Lung (tissue), 12 donors: ENCODE results near the gene TXLNG. TPM values are rescaled to one million over a fixed set of nuclear protein-coding genes. Genes with fewer than 3 reads are reported as not detected.

ENCODE experiments used
- ATAC-seq: fragments of 200-7000 bp; cut with Tn5 transposase; one replicate; pipeline ENCODE4 v1.9.1; 2020; ENCODE audit warnings: moderate number of reproducible peaks; ENCODE audit not compliant: insufficient read depth, low FRiP score
- DNase-seq, 3 donors: peaks; one replicate each; pipeline ENCODE4 v3.0.0-alpha.2; 2013 to 2017
- H3K27ac ChIP-seq, 2 donors: one replicate each; pipeline ENCODE4 v1.5.1; 2013; ENCODE audit warnings: mild to moderate bottlenecking in 2 of 2, moderate library complexity in 2 of 2, control low read depth in 1 of 2, inconsistent platforms in 1 of 2, low read depth in 1 of 2, low read length in 1 of 2
- H3K27me3 ChIP-seq, 3 donors: one replicate each; pipeline ENCODE4 v1.5.1; 2013; ENCODE audit warnings: low read length in 2 of 3; ENCODE audit not compliant: control insufficient read depth in 3 of 3, insufficient read depth in 3 of 3
- H3K36me3 ChIP-seq, 4 donors: one replicate each; pipeline ENCODE4 v1.5.1; 2013; ENCODE audit warnings: low read length in 4 of 4, mild to moderate bottlenecking in 1 of 4, moderate library complexity in 1 of 4; ENCODE audit not compliant: control insufficient read depth in 4 of 4, insufficient read depth in 4 of 4
- H3K4me1 ChIP-seq, 5 donors: one replicate each; pipeline ENCODE4 v1.5.1; 2013; ENCODE audit warnings: low read length in 5 of 5, mild to moderate bottlenecking in 2 of 5, moderate library complexity in 1 of 5; ENCODE audit not compliant: control insufficient read depth in 5 of 5, insufficient read depth in 5 of 5
- H3K4me3 ChIP-seq: one replicate; pipeline ENCODE4 v1.5.1; 2013; ENCODE audit warnings: mild to moderate bottlenecking, control low read depth, moderate library complexity
- H3K9ac ChIP-seq, 2 donors: one replicate each; pipeline ENCODE4 v1.5.1; 2013; ENCODE audit warnings: low read length in 2 of 2, control low read depth in 1 of 2; ENCODE audit not compliant: insufficient read depth in 1 of 2
- H3K9me3 ChIP-seq, 4 donors: one replicate each; pipeline ENCODE4 v1.5.1; 2013; ENCODE audit warnings: low read length in 3 of 4, mild to moderate bottlenecking in 1 of 4, moderate library complexity in 1 of 4; ENCODE audit not compliant: control insufficient read depth in 4 of 4, insufficient read depth in 3 of 4
- WGBS, 2 donors: extraction: QIAGEN DNeasy Blood & Tissue Kit; methylation state at CpG; one replicate each; pipeline ENCODE4 v1.1.7; 2013; 5-methylcytosine and 5-hydroxymethylcytosine counted together
- polyA plus RNA-seq, 2 donors: library from polyadenylated mRNA; stranded (reverse); fragments of 200-250 nt; gene quantifications; one replicate each; pipeline ENCODE4 v1.2.1, GENCODE V29; 2013
- total RNA-seq, 2 donors: library from RNA; depleted of rRNA in 1 of 2; stranded (reverse); fragments of >200 nt in 1 of 2; gene quantifications; one replicate each; pipeline ENCODE4 v1.2.1, GENCODE V29; 2014 to 2021
- TF ChIP-seq, protein P1 (sequence below): IDR thresholded peaks from 2 replicates; pipeline ENCODE4 v1.5.1; 2012; ENCODE audit warnings: mild to moderate bottlenecking; ENCODE audit errors: control extremely low read depth, extremely low read depth
- donor health status: control.
- donor health status: control.
- donor health status: Bipolar disorder and iron deficiency.
- donor health status: healthy.
- donor health status: DM: yes; HTN: yes; CAD: no.

The TXLNG gene
- total and polyA plus RNA-seq, 4 donors, result 7.5 to 15.4 (median 9.6) TPM

- H3K4me1 ChIP-seq, result peaks cover 0 to 3% (median 0%) of the 10 kb centered on the region in 5 donors
- TF ChIP-seq, protein P1, sequence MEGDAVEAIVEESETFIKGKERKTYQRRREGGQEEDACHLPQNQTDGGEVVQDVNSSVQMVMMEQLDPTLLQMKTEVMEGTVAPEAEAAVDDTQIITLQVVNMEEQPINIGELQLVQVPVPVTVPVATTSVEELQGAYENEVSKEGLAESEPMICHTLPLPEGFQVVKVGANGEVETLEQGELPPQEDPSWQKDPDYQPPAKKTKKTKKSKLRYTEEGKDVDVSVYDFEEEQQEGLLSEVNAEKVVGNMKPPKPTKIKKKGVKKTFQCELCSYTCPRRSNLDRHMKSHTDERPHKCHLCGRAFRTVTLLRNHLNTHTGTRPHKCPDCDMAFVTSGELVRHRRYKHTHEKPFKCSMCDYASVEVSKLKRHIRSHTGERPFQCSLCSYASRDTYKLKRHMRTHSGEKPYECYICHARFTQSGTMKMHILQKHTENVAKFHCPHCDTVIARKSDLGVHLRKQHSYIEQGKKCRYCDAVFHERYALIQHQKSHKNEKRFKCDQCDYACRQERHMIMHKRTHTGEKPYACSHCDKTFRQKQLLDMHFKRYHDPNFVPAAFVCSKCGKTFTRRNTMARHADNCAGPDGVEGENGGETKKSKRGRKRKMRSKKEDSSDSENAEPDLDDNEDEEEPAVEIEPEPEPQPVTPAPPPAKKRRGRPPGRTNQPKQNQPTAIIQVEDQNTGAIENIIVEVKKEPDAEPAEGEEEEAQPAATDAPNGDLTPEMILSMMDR, result no peak
- no peak overlapping the region for H3K9ac ChIP-seq
- peaks cover 0 to 3% (median 0%) of the 10 kb centered on the region in 4 donors for H3K9me3 ChIP-seq
- H3K4me3 ChIP-seq, result no peak overlapping the region
- peaks cover 0 to 33% (median 22%) of the 10 kb centered on the region in 3 donors for H3K27me3 ChIP-seq
- DNase-seq, result no peak
- ATAC-seq, result no peak
- H3K36me3 ChIP-seq, result peaks cover 0 to 19% (median 11%) of the 10 kb centered on the region in 4 donors
- WGBS, 2 donors, result 91% methylated on average over 5 of the region's 5 CpGs
- H3K27ac ChIP-seq, result no peak overlapping the region
Observed at GRCh38 chrX:16832301-16832700, 46.0 kb downstream of the TXLNG start.

DNA sequence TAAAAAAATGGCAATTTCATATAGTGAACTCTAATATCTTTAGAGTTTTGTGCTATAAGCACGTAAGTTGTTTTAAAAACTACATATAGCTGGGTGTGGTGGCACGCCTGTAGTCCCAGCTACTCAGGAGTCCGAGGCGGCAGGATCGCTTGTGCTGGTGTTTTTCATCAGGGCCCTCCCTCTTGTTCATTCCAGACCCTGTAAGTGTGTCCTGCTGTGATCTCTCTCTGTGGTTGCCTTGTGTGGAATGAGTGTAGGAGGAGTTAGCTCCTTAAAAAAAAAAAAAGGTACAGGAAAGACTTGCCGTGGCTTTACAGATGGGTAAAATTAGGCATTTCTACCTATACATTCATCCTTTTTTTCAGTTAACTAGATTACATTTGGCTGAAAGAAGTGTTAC is 48.5 kb downstream of the TXLNG start:
- WGBS, 2 donors, result 94% methylated on average over 6 of the region's 6 CpGs
- Histone ChIP-seq H3K9me3 (peaks cover 0 to 3% (median 0%) of the 10 kb centered on the region in 4 donors), H3K4me3 (no peak overlapping the region), H3K9ac (no peak overlapping the region), H3K36me3 (peaks cover 0 to 23% (median 13%) of the 10 kb centered on the region in 4 donors), H3K27ac (no peak overlapping the region), H3K27me3 (peaks cover 0 to 28% (median 26%) of the 10 kb centered on the region in 3 donors), H3K4me1 (peaks cover 0 to 2% (median 0%) of the 10 kb centered on the region in 5 donors)
- DNase-seq (no peak), ATAC-seq (no peak)
- TF ChIP-seq, protein P1, result no peak

DNA sequence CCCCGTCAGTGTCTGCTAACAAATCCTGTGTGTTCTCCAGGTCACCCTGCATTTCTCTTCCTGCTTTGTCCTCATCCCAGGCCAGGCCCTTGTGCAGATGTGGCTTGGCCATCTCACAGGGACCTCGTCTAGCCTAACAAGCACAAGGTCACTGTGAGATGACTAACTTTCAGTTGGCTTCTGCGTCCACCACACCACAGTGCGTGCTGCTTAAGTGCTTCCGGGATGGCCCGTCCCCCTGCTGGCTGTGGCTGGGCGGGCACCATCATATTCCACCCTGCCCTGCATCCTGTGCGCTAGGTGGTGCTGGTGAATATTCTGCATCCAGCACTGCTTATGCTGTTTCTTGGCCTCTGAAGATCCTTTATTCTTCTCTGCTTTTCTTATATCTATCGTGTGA is 50.1 kb downstream of the TXLNG start:
- peaks cover 0 to 28% (median 23%) of the 10 kb centered on the region in 3 donors for H3K27me3 ChIP-seq
- TF ChIP-seq, protein P1, result no peak
- H3K27ac ChIP-seq, result no peak overlapping the region
- no peak overlapping the region for H3K4me3 ChIP-seq
- H3K4me1 ChIP-seq, result peaks cover 0 to 2% (median 0%) of the 10 kb centered on the region in 5 donors
- 67 to 84% methylated on average over 9 of the region's 9 CpGs for WGBS, 2 donors
- H3K36me3 ChIP-seq, result peaks cover 0 to 28% (median 17%) of the 10 kb centered on the region in 4 donors
- ATAC-seq (no peak), DNase-seq (peak in 2 of 3 donors; percentile 30 to 35)
- no peak overlapping the region for H3K9ac ChIP-seq
- peaks cover 0 to 3% (median 0%) of the 10 kb centered on the region in 4 donors for H3K9me3 ChIP-seq
